ENCODE results near the gene RPS29. TPM values are rescaled to one million over a fixed set of nuclear protein-coding genes. Genes with fewer than 3 reads are reported as not detected.

Gene RPS29
- total and polyA plus RNA-seq, 2 of the 13 experiments (the other 11 are each of a cell fraction or from before 2014, with no cell fraction given) = 4,303 to 8,215 TPM

GRCh38 chr14:49583629-49584028 is 2.6 kb downstream of the RPS29 start:
- peaks cover 4 to 20% of the 10 kb centered on the region in 2 experiments; a peak in 4 of 5 replicates for H3K36me3 ChIP-seq (replicated peaks in 1 of 2; ENCODE audit: control insufficient read depth in 1 of 2, insufficient read depth in 2 of 2, low read length in 2 of 2)
- FAIRE-seq (no peak), ATAC-seq (no peak), DNase-seq (ENCODE audit: low spot score) (no peak)
- TF ChIP-seq CREB3 (CRISPR knock-in tag; IDR thresholded peaks at IDR 0.05) (0 out of 2 replicates have a peak, but pooled peaks have one; percentile 22), RBFOX2 (IDR thresholded peaks at IDR 0.05; ENCODE audit: low read depth, low read length) (peak; percentile 73), THAP7 (CRISPR knock-in tag; IDR thresholded peaks at IDR 0.05) (no peak)
- no peaks in the 10 kb centered on the region for H3K9me3 ChIP-seq (ENCODE audit: low read length)
- H3K27ac ChIP-seq (ENCODE audit: extremely low read length, insufficient read depth, low read length) = peak overlapping the region; percentile 89
- H3K27me3 ChIP-seq (ENCODE audit: control insufficient read depth in 1 of 2, insufficient read depth in 2 of 2, low read length in 2 of 2) = no peaks in the 10 kb centered on the region; a peak in 1 of 5 replicates
- intact Hi-C loops (cut with micrococcal nuclease; ENCODE audit: unreplicated experiment) (no loop called here), in situ Hi-C loops (cut with HindIII; ENCODE audit: extremely low pct_ligation_motif_present, low pct_unique_long_range_greater_than_20kb) (no loop called here)
- peak overlapping the region; percentile 99 for H3K9ac ChIP-seq (ENCODE audit: insufficient read depth, low read depth, low read length)
- 32% methylated on average over 6 of the region's 6 CpGs for WGBS (ENCODE audit: low lambda C conversion rate)
- H4K20me1 ChIP-seq (ENCODE audit: insufficient read depth, low read length) = peaks cover 57% of the 10 kb centered on the region
- no peak overlapping the region for H2AFZ ChIP-seq (ENCODE audit: low read length)
- BruUV-seq (replicated peaks) = no TSS peak
- ChIA-PET POLR2A (interaction anchor here (0.7 to 5.8 kb wide), 3 partner anchors 13 to 210 kb away, joined by 3 to 97 read pairs (median 3); partner anchors contain the start of gene LRR1), CTCF (ENCODE audit: low intra/inter-chr PET ratio, low total read pairs) (no interaction called here)
- H3K4me2 ChIP-seq (ENCODE audit: low read depth, low read length) = peak overlapping the region; percentile 75
- peaks cover 39% of the 10 kb centered on the region for H3K4me1 ChIP-seq (ENCODE audit: insufficient read depth, low read length)
- peak overlapping the region; percentile 82 to 98 (median 94) for H3K4me3 ChIP-seq (replicated peaks in 1 of 3; ENCODE audit: insufficient read depth in 1 of 3, low read depth in 2 of 3, low read length in 3 of 3)
- peaks cover 61% of the 10 kb centered on the region for H3K79me2 ChIP-seq (ENCODE audit: insufficient read depth, low read length)

GRCh38 chr14:49582113-49582977 is 3.8 kb downstream of the RPS29 start:
- ATAC-seq (no peak), DNase-seq (ENCODE audit: low spot score) (no peak), FAIRE-seq (no peak)
- Histone ChIP-seq H3K4me2 (ENCODE audit: low read depth, low read length) (peak overlapping the region; percentile 75), H4K20me1 (ENCODE audit: insufficient read depth, low read length) (peaks cover 57% of the 10 kb centered on the region), H3K9me3 (ENCODE audit: low read length) (no peaks in the 10 kb centered on the region), H2AFZ (ENCODE audit: low read length) (no peak overlapping the region), H3K27ac (ENCODE audit: extremely low read length, insufficient read depth, low read length) (peak overlapping the region; percentile 21), H3K36me3 (replicated peaks in 1 of 2; ENCODE audit: control insufficient read depth in 1 of 2, insufficient read depth in 2 of 2, low read length in 2 of 2) (peaks cover 8 to 23% of the 10 kb centered on the region in 2 experiments), H3K4me3 (replicated peaks in 1 of 3; ENCODE audit: insufficient read depth in 1 of 3, low read depth in 2 of 3, low read length in 3 of 3) (no peak overlapping the region), H3K27me3 (ENCODE audit: control insufficient read depth in 1 of 2, insufficient read depth in 2 of 2, low read length in 2 of 2) (no peaks in the 10 kb centered on the region; a peak in 1 of 5 replicates), H3K4me1 (ENCODE audit: insufficient read depth, low read length) (peaks cover 34% of the 10 kb centered on the region), H3K79me2 (ENCODE audit: insufficient read depth, low read length) (peaks cover 61% of the 10 kb centered on the region), H3K9ac (ENCODE audit: insufficient read depth, low read depth, low read length) (no peak overlapping the region)
- intact Hi-C loops (cut with micrococcal nuclease; ENCODE audit: unreplicated experiment) = no loop called here
- in situ Hi-C loops (cut with HindIII; ENCODE audit: extremely low pct_ligation_motif_present, low pct_unique_long_range_greater_than_20kb) = no loop called here
- 91% methylated on average over 4 of the region's 4 CpGs for WGBS (ENCODE audit: low lambda C conversion rate)
- no TSS peak for BruUV-seq (replicated peaks)
- ChIA-PET CTCF (ENCODE audit: low intra/inter-chr PET ratio, low total read pairs) (no interaction called here), POLR2A (interaction anchor here (2.3 kb wide), 1 partner anchor 38 kb away, joined by 8 read pairs; the partner anchor contains the start of genes MGAT2 and RPL36AL)
- no peak for TF ChIP-seq ZNF432 (CRISPR knock-in tag; IDR thresholded peaks at IDR 0.05; ENCODE audit: borderline replicate concordance)
- TF ChIP-seq SIX1 (CRISPR knock-in tag; IDR thresholded peaks at IDR 0.05; ENCODE audit: borderline replicate concordance) = no peak
- no peak for TF ChIP-seq ZEB1 (IDR thresholded peaks at IDR 0.05; ENCODE audit: insufficient replicate concordance, low read depth)
- TF ChIP-seq POLR2A (IDR thresholded peaks at IDR 0.05; ENCODE audit: insufficient read depth in 1 of 2, low read depth in 2 of 2, low read length in 2 of 2) = peak; percentile 57 to 78; a peak in 3 of 4 replicates
- TF ChIP-seq AGO2 (optimal IDR thresholded peaks at IDR 0.05; ENCODE audit: low read depth, low read length) = peak; percentile 48
- peak; percentile 39; the same call in 1 of the 2 replicates for TF ChIP-seq POLR2AphosphoS2 (IDR thresholded peaks at IDR 0.05; ENCODE audit: low read depth, low read length)
- 0 out of 2 replicates have a peak, but pooled peaks have one; percentile 25 for TF ChIP-seq NFIC (IDR thresholded peaks at IDR 0.05; ENCODE audit: low read length)
- 0 out of 2 replicates have a peak, but pooled peaks have one; percentile 17 for TF ChIP-seq ATF2 (CRISPR knock-in tag; IDR thresholded peaks at IDR 0.05)
- TF ChIP-seq CEBPB (IDR thresholded peaks at IDR 0.05; ENCODE audit: borderline replicate concordance, low read depth, low read length) = no peak
